HepG2 (cell line): ENCODE measurements around the gene RPS25. TPM values are rescaled to one million over a fixed set of nuclear protein-coding genes. Genes with fewer than 3 reads are reported as not detected.

ENCODE experiments used
- AGO2 ChIP-seq: fragments of 200-400 bp; formaldehyde crosslinking; optimal IDR thresholded peaks from 2 replicates; pipeline ENCODE3; 2017; ENCODE audit warnings: mild to moderate bottlenecking, low read depth, low read length, moderate library complexity
- ATF7-NPFF ChIP-seq: sonication (generic); formaldehyde crosslinking; IDR thresholded peaks from 2 replicates; pipeline ENCODE4 v1.8.1; 2023; ENCODE audit warnings: mild to moderate bottlenecking, low read depth, missing genetic modification reagents, moderate library complexity
- DMAP1 ChIP-seq: IDR thresholded peaks from 2 replicates; pipeline ENCODE4 v1.6.1; 2016
- DR1 ChIP-seq: sonication (generic); formaldehyde crosslinking; IDR thresholded peaks from 2 replicates; pipeline ENCODE4 v1.8.0; 2021; ENCODE audit warnings: mild to moderate bottlenecking, missing genetic modification reagents, inconsistent platforms
- GATAD1 ChIP-seq: IDR thresholded peaks from 2 replicates; pipeline ENCODE4 v1.6.1; 2016; ENCODE audit warnings: missing genetic modification reagents, missing compliant biosample characterization
- GLI4 ChIP-seq: sonication (generic); formaldehyde crosslinking; IDR thresholded peaks from 2 replicates; pipeline ENCODE4 v1.5.1; 2020; ENCODE audit warnings: missing genetic modification reagents, mild to moderate bottlenecking, moderate library complexity, borderline replicate concordance
- GPN1 ChIP-seq: sonication (generic); formaldehyde crosslinking; IDR thresholded peaks from 2 replicates; pipeline ENCODE4 v1.5.1; 2020; ENCODE audit warnings: missing genetic modification reagents, borderline replicate concordance
- HOXA9 ChIP-seq: sonication (generic); formaldehyde crosslinking; IDR thresholded peaks from 2 replicates; pipeline ENCODE4 v1.8.1; 2022; ENCODE audit warnings: missing genetic modification reagents, mild to moderate bottlenecking, moderate library complexity, borderline replicate concordance
- MAF1 ChIP-seq: sonication (generic); formaldehyde crosslinking; IDR thresholded peaks from 2 replicates; pipeline ENCODE4 v1.5.0; 2020; ENCODE audit warnings: missing genetic modification reagents, borderline replicate concordance
- MEF2D ChIP-seq: sonication (generic); formaldehyde crosslinking; IDR thresholded peaks from 2 replicates; pipeline ENCODE4 v1.5.1; 2020; ENCODE audit warnings: mild to moderate bottlenecking, missing genetic modification reagents
- POLR2G ChIP-seq: fragments of 200-400 bp; formaldehyde crosslinking; IDR thresholded peaks from 2 replicates; pipeline ENCODE4 v1.6.1; 2018; ENCODE audit warnings: mild to moderate bottlenecking, low read depth, low read length, moderate library complexity
- REPIN1 ChIP-seq: sonication (generic); formaldehyde crosslinking; IDR thresholded peaks from 2 replicates; pipeline ENCODE4 v1.8.0; 2022; ENCODE audit warnings: missing genetic modification reagents, low read depth, mild to moderate bottlenecking, borderline replicate concordance
- RFX1 ChIP-seq: fragments of 450-650 bp; IDR thresholded peaks from 2 replicates; pipeline ENCODE4 v1.6.1; 2017
- RXRA ChIP-seq: sonication (generic); formaldehyde crosslinking; IDR thresholded peaks from 2 replicates; pipeline ENCODE4 v1.5.1; 2020; ENCODE audit warnings: missing genetic modification reagents
- SOX13 ChIP-seq, 3 experiments: fragments of 450-650 bp in 1 of 3; sonication (generic) in 1 of 3; formaldehyde crosslinking in 1 of 3; IDR thresholded peaks in 2 of 3; conservative IDR thresholded peaks in 1 of 3; 2 replicates each; pipeline versions ENCODE4 v1.5.0 to v1.6.1; 2016 to 2020; ENCODE audit warnings: antibody characterized with exemption in 1 of 3, mild to moderate bottlenecking in 1 of 3, missing compliant biosample characterization in 1 of 3, missing genetic modification reagents in 1 of 3, moderate library complexity in 1 of 3
- SP4 ChIP-seq: sonication (generic); formaldehyde crosslinking; IDR thresholded peaks from 2 replicates; pipeline ENCODE4 v1.8.1; 2023; ENCODE audit warnings: mild to moderate bottlenecking, missing genetic modification reagents
- SPEN ChIP-seq: sonication (generic); formaldehyde crosslinking; IDR thresholded peaks from 2 replicates; pipeline ENCODE4 v1.5.1; 2020; ENCODE audit warnings: low read depth, mild to moderate bottlenecking, missing genetic modification reagents
- TCF12 ChIP-seq, 2 experiments: fragments of 450-650 bp in 1 of 2; sonication (generic) in 1 of 2; formaldehyde crosslinking in 1 of 2; IDR thresholded peaks; 2 replicates each; pipeline versions ENCODE4 v1.6.1 to v1.8.0; 2017 to 2022; ENCODE audit warnings: antibody characterized with exemption in 1 of 2, mild to moderate bottlenecking in 1 of 2, missing genetic modification reagents in 1 of 2, moderate library complexity in 1 of 2
- ZC3H13 ChIP-seq: sonication (generic); formaldehyde crosslinking; IDR thresholded peaks from 2 replicates; pipeline ENCODE4 v1.8.1; 2023; ENCODE audit warnings: mild to moderate bottlenecking, missing genetic modification reagents, moderate library complexity
- ZNF3 ChIP-seq: IDR thresholded peaks from 2 replicates; pipeline ENCODE4 v1.7.0; 2017; ENCODE audit warnings: inconsistent platforms
- ZNF557 ChIP-seq: sonication (generic); formaldehyde crosslinking; IDR thresholded peaks from 2 replicates; pipeline ENCODE4 v1.4.0; 2020; ENCODE audit warnings: missing genetic modification reagents
- ZNF564 ChIP-seq: sonication (generic); formaldehyde crosslinking; IDR thresholded peaks from 2 replicates; pipeline ENCODE4 v1.8.1; 2023; ENCODE audit warnings: mild to moderate bottlenecking, missing genetic modification reagents
- ZNF607 ChIP-seq: sonication (generic); formaldehyde crosslinking; IDR thresholded peaks from 2 replicates; pipeline ENCODE4 v1.5.1; 2020; ENCODE audit warnings: missing genetic modification reagents, mild to moderate bottlenecking, borderline replicate concordance
- ZNF614 ChIP-seq: IDR thresholded peaks from 2 replicates; pipeline ENCODE4 v1.6.1; 2018; ENCODE audit warnings: missing biosample characterization, missing genetic modification reagents, inconsistent platforms, borderline replicate concordance
- ZNF660 ChIP-seq: sonication (generic); formaldehyde crosslinking; IDR thresholded peaks from 2 replicates; pipeline ENCODE4 v1.5.1; 2020; ENCODE audit warnings: mild to moderate bottlenecking, low read depth, missing genetic modification reagents, borderline replicate concordance
- ZNF768 ChIP-seq: sonication (generic); formaldehyde crosslinking; IDR thresholded peaks from 2 replicates; pipeline ENCODE4 v1.4.0; 2020; ENCODE audit warnings: missing genetic modification reagents
- ZNF792 ChIP-seq: IDR thresholded peaks from 2 replicates; pipeline ENCODE4 v1.6.1; 2016
- polyA plus RNA-seq, 8 experiments: library from polyadenylated mRNA; depleted of rRNA in 3 of 8; stranded (reverse) in 7 of 8; unstranded in 1 of 8; fragments of >200 nt; fragmentation: Illumina TruSeq in 4 of 8; extraction: Trizol in 4 of 8; gene quantifications; 2 replicates each; pipeline versions ENCODE4 v1.2.1 to v1.2.3, GENCODE V29; 2011 to 2016; ENCODE audit warnings: low read depth in 4 of 8, missing spikeins in 1 of 8, mixed read lengths in 1 of 8; ENCODE audit not compliant: insufficient read depth in 1 of 8
- total RNA-seq, 5 experiments: library from RNA; depleted of rRNA; stranded (reverse); fragments of >200 nt; fragmentation: Illumina TruSeq; extraction: Trizol; gene quantifications; 2 replicates each; pipeline ENCODE4 v1.2.3, GENCODE V29; 2016; ENCODE audit warnings: low read depth in 1 of 5
- TF ChIP-seq, protein P1 (sequence below): sonication (generic); formaldehyde crosslinking; IDR thresholded peaks from 2 replicates; pipeline ENCODE4 v1.4.0; 2020; ENCODE audit warnings: mild to moderate bottlenecking, missing genetic modification reagents
- TF ChIP-seq, protein P2 (sequence below): sonication (generic); formaldehyde crosslinking; IDR thresholded peaks from 2 replicates; pipeline ENCODE4 v1.5.0; 2020; ENCODE audit warnings: mild to moderate bottlenecking, missing genetic modification reagents

The RPS25 gene
- total and polyA plus RNA-seq, 2 of the 13 experiments (the other 11 are each of a cell fraction or from before 2014, with no cell fraction given), result 839 to 1,415 TPM

DNA sequence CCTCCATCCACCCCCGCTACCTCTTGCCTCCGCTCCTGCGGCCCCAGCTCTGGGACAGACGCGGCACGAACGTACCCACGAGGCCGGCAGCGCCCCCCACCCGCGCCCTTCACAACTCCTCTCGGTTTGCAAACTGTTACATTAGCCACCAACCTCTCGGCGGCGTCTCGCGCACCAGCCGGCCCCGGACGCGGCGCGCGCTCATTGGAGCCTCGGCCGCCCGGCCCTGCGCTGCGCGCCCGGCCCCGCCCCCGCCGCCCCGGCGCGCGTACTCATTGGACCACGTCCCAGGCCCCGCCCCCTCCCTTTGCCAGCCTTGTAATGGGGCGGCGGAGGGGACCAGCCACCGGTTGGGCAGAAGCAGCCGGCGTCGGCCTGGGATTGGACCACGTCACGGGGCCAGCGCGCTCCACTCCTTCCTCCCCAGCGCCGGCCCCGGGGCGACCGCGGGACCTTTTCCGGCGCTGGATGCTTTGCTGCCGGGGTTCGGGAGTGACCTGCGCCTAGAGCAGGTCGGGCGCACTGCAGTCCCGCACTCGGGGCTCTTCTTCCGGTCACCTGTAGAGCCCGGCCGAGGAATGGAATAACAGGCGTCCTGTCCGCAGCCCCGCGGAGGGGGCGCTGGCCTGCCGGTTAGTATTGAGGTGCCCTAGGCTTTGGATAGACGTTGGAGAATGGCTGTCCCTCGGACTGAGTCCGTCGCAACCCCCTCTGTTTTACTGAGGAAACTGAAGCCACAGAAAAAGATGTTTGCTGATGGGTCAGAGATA lies 39.0 kb upstream of the RPS25 start, which contains the start of gene HYOU1 (continued):
- TF ChIP-seq MAF1 (no peak), ATF7-NPFF (peak; percentile 31; the same call in 1 of the 2 replicates), GATAD1 (CRISPR knock-in tag) (peak; percentile 81), ZNF792 (peak; percentile 23; the same call in 1 of the 2 replicates), DR1 (CRISPR knock-in tag) (no peak), POLR2G (peak; percentile 81), ZNF3 (CRISPR knock-in tag) (no peak), GLI4 (CRISPR knock-in tag) (no peak), MEF2D (peak; percentile 55; the same call in 1 of the 2 replicates), ZNF614 (no peak; the same call in 1 of the 2 replicates), GPN1 (CRISPR knock-in tag) (no peak), ZNF660 (no peak), TCF12 (IDR thresholded peaks at IDR 0.05) (no peak), TCF12 (CRISPR knock-in tag; IDR thresholded peaks at IDR 0.05) (no peak), RXRA (peak; percentile 68), SOX13 (IDR thresholded peaks at IDR 0.05) (no peak), SOX13 (CRISPR knock-in tag; conservative IDR thresholded peaks at IDR 0.05 in 1 of 2, IDR thresholded peaks at IDR 0.05 in 1 of 2) (peak in 1 of 2 experiments; percentile 40; a peak in 2 of 4 replicates), DMAP1 (peak; percentile 56), HOXA9 (CRISPR knock-in tag) (no peak), ZC3H13 (CRISPR knock-in tag) (no peak), ZNF607 (CRISPR knock-in tag) (no peak), SPEN (CRISPR knock-in tag) (no peak; the same call in 1 of the 2 replicates), SP4 (peak; percentile 73; the same call in 1 of the 2 replicates), AGO2 (no peak), ZNF557 (no peak), REPIN1 (peak; percentile 45; the same call in 1 of the 2 replicates), RFX1 (no peak), ZNF768 (peak; percentile 87), ZNF564 (CRISPR knock-in tag) (peak; percentile 76; the same call in 1 of the 2 replicates)
- TF ChIP-seq, protein P1, sequence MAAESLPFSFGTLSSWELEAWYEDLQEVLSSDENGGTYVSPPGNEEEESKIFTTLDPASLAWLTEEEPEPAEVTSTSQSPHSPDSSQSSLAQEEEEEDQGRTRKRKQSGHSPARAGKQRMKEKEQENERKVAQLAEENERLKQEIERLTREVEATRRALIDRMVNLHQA, result no peak
- TF ChIP-seq, protein P2, sequence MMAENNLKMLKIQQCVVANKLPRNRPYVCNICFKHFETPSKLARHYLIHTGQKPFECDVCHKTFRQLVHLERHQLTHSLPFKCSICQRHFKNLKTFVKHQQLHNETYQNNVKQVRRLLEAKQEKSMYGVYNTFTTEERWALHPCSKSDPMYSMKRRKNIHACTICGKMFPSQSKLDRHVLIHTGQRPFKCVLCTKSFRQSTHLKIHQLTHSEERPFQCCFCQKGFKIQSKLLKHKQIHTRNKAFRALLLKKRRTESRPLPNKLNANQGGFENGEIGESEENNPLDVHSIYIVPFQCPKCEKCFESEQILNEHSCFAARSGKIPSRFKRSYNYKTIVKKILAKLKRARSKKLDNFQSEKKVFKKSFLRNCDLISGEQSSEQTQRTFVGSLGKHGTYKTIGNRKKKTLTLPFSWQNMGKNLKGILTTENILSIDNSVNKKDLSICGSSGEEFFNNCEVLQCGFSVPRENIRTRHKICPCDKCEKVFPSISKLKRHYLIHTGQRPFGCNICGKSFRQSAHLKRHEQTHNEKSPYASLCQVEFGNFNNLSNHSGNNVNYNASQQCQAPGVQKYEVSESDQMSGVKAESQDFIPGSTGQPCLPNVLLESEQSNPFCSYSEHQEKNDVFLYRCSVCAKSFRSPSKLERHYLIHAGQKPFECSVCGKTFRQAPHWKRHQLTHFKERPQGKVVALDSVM (CRISPR knock-in tag), result 0 out of 2 replicates have a peak, but pooled peaks have one; percentile 13
